GM12873 (cell line): ENCODE data around the gene ZNF740.

Experiments used
- CTCF ChIP-seq: IDR thresholded peaks from 2 replicates; pipeline ENCODE4 v1.5.1; 2012; ENCODE audit warnings: low read depth, mild to moderate bottlenecking, moderate library complexity, low read length, control low read depth; ENCODE audit not compliant: insufficient read depth; ENCODE audit errors: missing control alignments

ZNF740 gene

GRCh38 chr12:53151039-53151438, 29.5 kb upstream of the ZNF740 start:
- TF ChIP-seq CTCF = no peak

DNA sequence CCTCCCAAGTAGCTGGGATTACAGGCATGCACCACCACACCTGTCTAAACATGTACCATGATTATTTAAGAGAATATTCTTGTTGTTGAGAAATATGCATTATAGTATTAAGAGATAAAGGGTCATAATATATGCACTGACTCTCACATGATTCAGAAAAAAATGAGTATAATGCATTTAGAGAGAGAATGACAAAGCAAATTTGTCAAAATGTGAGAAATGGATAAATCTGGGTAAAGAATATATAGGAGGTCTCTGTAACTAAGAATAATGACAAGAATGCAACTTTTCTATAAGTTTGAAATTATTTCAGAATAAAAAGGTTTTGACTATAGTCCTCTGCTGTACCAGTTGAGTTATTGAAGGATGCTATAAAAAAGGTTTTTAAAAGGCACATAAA, 28.1 kb upstream of the ZNF740 start:
- TF ChIP-seq CTCF = no peak

GRCh38 chr12:53159195-53159839, 21.2 kb upstream of the ZNF740 start:
- TF ChIP-seq CTCF = peak; percentile 100

DNA sequence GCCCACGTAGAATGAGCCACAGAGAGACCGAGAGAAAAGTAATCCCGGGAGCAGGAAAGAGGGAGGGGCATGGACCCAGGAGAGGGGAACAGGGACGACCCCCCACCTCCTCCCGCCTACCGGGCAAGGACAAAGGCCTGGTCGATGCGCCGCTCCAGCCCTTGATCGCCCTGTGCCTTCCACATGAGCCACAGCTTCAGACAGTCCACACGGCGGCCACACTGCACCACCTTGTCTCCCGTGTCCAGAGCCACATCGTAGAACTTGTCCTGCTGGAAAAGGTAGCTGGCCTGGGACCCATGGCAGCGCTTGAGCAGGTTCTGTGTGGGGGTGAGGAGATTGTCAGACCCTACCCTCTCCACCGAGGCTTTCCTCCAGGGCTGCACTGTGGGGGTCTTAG, 20.5 kb upstream of the ZNF740 start:
- no peak for TF ChIP-seq CTCF

DNA sequence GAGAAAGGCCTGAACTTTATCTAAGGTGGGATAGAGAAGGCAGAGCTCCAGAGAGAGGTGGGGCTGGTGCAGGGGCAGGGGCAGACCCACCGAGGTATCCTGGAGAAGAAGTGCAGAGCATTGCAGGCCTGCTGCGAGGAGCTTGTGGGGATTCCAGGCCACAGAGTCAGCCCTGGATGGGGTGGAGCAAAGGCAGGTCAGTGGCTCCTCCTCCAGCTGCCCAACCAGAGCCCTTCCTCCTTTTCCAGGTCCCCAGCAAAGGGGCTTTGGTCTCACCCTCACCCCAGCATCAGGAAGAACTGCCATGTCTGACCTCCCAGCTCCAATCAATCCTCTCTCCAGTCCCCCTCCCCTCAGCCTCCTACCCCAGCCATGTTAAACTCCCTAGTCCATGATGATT, 19.8 kb upstream of the ZNF740 start:
- no peak for TF ChIP-seq CTCF

DNA sequence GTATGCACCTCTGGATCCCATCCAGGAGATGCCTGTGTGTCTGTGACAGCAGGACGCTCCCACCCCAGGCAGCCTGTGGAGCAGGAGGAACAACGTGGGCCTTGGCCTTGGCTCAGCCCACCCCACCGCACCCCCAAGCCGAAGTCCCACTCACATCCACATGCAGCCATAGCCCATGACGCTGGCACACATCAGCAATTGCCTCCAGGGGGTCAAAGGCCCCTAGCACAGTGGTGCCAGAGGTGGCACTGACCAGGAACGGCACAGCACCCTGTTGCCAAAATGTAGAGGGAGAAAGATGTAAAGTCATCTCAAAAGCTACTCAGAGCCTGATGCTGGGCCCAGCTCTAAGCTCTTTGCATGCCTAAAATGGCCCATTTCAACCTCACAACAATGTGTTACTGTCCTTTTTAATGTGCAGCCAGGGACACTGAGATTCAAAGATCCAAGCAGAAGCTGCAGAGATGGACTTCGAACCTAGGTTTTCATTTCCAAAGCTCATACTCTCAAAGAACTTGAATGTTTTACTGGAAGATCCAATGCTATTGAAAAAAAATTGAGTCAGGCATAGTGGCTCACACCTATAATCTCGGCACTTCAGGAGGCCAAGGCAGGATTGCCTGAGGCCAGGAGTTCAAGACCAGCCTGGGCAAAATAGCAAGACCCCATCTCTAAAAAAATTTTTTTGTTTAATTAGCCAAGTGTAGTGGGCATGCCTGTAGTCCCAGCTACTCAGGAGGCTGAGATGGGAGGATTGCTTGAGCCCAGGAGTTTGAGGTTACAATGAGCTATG, 19.2 kb upstream of the ZNF740 start:
- no peak for TF ChIP-seq CTCF

DNA sequence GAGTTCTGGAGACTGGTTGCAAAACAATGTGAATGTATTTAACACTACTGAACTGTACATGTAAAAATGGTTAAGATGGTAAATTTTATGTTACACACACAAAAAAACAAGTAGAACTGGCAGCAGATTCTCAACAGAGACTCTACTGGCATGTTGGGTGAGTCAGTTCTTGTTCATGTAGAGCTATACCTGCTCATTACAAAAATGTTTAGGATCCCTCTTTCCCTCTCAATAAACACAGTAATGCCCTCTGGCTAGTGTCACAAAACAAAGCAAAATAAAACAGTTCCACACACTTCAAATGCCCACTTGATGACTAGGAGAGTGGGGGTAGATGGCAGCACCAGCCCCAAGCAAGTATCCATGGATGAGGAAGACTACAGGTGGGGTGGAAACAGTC, 13.7 kb upstream of the ZNF740 start:
- TF ChIP-seq CTCF = no peak
